OCI-LY7 (cell line): ENCODE data around the gene SARM1.

ENCODE experiments used
- CTCF ChIP-seq: fragments of 200-600 bp; sonication (generic); conservative IDR thresholded peaks from 2 replicates; pipeline ENCODE4 v1.5.1; 2014; ENCODE audit warnings: mild to moderate bottlenecking, antibody characterized with exemption, low read length, moderate library complexity, mixed read lengths
- EZH2phosphoT487 ChIP-seq: fragments of 200-600 bp; sonication (generic); IDR thresholded peaks from 2 replicates; pipeline ENCODE4 v1.6.1; 2018; ENCODE audit warnings: low read depth, borderline replicate concordance, mild to moderate bottlenecking, mixed run types, antibody characterized with exemption, low read length, moderate library complexity, mixed read lengths

GRCh38 chr17:28390984-28391383, 19.5 kb downstream of the SARM1 start:
- TF ChIP-seq CTCF: no peak
- no peak for TF ChIP-seq EZH2phosphoT487
